MM.1S (cell line): Measurements from ENCODE around the gene CTRB2.

Experiments
- EZH2 ChIP-seq: fragments of 300-600 bp; sonication (generic); optimal IDR thresholded peaks from 2 replicates; pipeline ENCODE3; 2017; ENCODE audit warnings: low read depth, mild to moderate bottlenecking, antibody characterized with exemption, low read length, mixed read lengths
- EZH2phosphoT487 ChIP-seq: fragments of 300-600 bp; sonication (generic); IDR thresholded peaks from 2 replicates; pipeline ENCODE4 v1.6.1; 2018; ENCODE audit warnings: antibody characterized with exemption, low read length
- TF ChIP-seq, protein P1 (sequence below): fragments of 300-600 bp; sonication (generic); IDR thresholded peaks from 2 replicates; pipeline ENCODE4 v1.5.1; 2016; ENCODE audit warnings: antibody characterized with exemption, low read length, mixed read lengths

- TF ChIP-seq, protein P1, sequence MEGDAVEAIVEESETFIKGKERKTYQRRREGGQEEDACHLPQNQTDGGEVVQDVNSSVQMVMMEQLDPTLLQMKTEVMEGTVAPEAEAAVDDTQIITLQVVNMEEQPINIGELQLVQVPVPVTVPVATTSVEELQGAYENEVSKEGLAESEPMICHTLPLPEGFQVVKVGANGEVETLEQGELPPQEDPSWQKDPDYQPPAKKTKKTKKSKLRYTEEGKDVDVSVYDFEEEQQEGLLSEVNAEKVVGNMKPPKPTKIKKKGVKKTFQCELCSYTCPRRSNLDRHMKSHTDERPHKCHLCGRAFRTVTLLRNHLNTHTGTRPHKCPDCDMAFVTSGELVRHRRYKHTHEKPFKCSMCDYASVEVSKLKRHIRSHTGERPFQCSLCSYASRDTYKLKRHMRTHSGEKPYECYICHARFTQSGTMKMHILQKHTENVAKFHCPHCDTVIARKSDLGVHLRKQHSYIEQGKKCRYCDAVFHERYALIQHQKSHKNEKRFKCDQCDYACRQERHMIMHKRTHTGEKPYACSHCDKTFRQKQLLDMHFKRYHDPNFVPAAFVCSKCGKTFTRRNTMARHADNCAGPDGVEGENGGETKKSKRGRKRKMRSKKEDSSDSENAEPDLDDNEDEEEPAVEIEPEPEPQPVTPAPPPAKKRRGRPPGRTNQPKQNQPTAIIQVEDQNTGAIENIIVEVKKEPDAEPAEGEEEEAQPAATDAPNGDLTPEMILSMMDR, result no peak
- TF ChIP-seq EZH2 (no peak), EZH2phosphoT487 (no peak)
These were observed 17.2 kb downstream of the CTRB2 start for GRCh38 chr16:75189638-75190245.
